ENCODE data around the gene SLC52A3. TPM values are rescaled to one million over a fixed set of nuclear protein-coding genes. Genes with fewer than 3 reads are reported as not detected.

SLC52A3 gene
- total and polyA plus RNA-seq, 2 of the 13 experiments (the other 11 are each of a cell fraction or from before 2014, with no cell fraction given), result 0.03 TPM; not detected in 1

DNA sequence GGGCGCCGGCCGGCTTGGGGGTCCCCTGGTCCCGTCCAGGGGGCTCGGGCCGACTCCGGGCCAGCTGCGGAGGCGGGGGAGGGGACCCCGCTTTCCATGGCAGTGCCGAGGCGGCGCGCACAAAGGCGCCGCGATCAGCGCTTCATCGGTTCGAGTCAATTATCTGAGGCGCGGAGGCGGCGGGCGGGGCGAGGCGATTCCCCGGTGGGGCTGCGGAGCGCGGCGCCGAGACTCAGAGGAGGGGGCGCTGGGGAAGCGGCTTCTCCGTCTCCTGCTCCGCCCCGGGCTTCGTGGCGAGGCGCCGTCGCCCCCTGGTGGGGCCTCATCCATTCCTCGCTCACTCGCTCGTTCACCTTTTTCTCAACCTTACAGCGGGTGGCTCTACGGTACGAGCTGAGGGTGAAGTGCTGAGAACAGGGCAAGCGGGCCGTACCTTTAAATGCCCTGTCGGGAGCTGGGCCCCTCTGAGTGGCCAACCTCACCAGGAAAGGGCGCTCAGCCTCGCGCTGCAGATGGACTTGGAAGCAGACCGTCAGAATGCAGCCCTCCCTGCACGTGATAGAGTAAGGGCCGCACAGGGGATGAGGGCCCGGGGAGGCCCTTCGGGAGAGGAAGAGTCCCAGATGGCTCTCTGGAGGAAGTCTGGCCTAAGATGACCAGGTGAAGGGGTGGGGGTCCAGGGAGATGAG is 39.9 kb downstream of the SLC52A3 start (continued):
- no peak; the same call in 1 of the 2 replicates for TF ChIP-seq ZNF629 (CRISPR knock-in tag; conservative IDR thresholded peaks at IDR 0.05)
- TF ChIP-seq GRHL1 (CRISPR knock-in tag; conservative IDR thresholded peaks at IDR 0.05), result no peak
- TF ChIP-seq ZNF530 (CRISPR knock-in tag; IDR thresholded peaks at IDR 0.05; ENCODE audit: low read depth), result no peak
- 0 out of 2 replicates have a peak, but pooled peaks have one; percentile 61 for TF ChIP-seq ESRRA (CRISPR knock-in tag; IDR thresholded peaks at IDR 0.05; ENCODE audit: low read depth)
- 0 out of 2 replicates have a peak, but pooled peaks have one; percentile 39 for TF ChIP-seq SNAPC2 (CRISPR knock-in tag; IDR thresholded peaks at IDR 0.05)
- no peak for TF ChIP-seq CEBPB (IDR thresholded peaks at IDR 0.05; ENCODE audit: borderline replicate concordance, low read depth, low read length)
- TF ChIP-seq ZC3H4 (CRISPR knock-in tag; IDR thresholded peaks at IDR 0.05; ENCODE audit: borderline replicate concordance), result no peak
- TF ChIP-seq REL (CRISPR knock-in tag; conservative IDR thresholded peaks at IDR 0.05), result no peak; the same call in 1 of the 2 replicates
- TF ChIP-seq ZNF570 (CRISPR knock-in tag; IDR thresholded peaks at IDR 0.05; ENCODE audit: borderline replicate concordance), result no peak
- no peak for TF ChIP-seq ATF4 (CRISPR knock-in tag; IDR thresholded peaks at IDR 0.05)
- TF ChIP-seq SP5 (CRISPR knock-in tag; IDR thresholded peaks at IDR 0.05; ENCODE audit: borderline replicate concordance, low read depth), result peak; percentile 78
- TF ChIP-seq NCOA5 (CRISPR knock-in tag; IDR thresholded peaks at IDR 0.05), result no peak
- TF ChIP-seq, protein P1, sequence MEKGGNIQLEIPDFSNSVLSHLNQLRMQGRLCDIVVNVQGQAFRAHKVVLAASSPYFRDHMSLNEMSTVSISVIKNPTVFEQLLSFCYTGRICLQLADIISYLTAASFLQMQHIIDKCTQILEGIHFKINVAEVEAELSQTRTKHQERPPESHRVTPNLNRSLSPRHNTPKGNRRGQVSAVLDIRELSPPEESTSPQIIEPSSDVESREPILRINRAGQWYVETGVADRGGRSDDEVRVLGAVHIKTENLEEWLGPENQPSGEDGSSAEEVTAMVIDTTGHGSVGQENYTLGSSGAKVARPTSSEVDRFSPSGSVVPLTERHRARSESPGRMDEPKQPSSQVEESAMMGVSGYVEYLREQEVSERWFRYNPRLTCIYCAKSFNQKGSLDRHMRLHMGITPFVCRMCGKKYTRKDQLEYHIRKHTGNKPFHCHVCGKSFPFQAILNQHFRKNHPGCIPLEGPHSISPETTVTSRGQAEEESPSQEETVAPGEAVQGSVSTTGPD (CRISPR knock-in tag; IDR thresholded peaks at IDR 0.05), result no peak
- no peak for TF ChIP-seq IKZF5 (CRISPR knock-in tag; IDR thresholded peaks at IDR 0.05)
- no peak for TF ChIP-seq ZNF879 (CRISPR knock-in tag; IDR thresholded peaks at IDR 0.05)
- TF ChIP-seq ZBTB7B (CRISPR knock-in tag; IDR thresholded peaks at IDR 0.05), result peak; percentile 74
- TF ChIP-seq ZNF441 (CRISPR knock-in tag; IDR thresholded peaks at IDR 0.05; ENCODE audit: borderline replicate concordance), result no peak
- TF ChIP-seq, protein P2, sequence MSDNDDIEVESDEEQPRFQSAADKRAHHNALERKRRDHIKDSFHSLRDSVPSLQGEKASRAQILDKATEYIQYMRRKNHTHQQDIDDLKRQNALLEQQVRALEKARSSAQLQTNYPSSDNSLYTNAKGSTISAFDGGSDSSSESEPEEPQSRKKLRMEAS (IDR thresholded peaks at IDR 0.05), result peak; percentile 51; the same call in 1 of the 2 replicates
- TF ChIP-seq ZNF75D (CRISPR knock-in tag; IDR thresholded peaks at IDR 0.05; ENCODE audit: borderline replicate concordance), result no peak
- TF ChIP-seq SRY (CRISPR knock-in tag; IDR thresholded peaks at IDR 0.05), result no peak
- no peak for TF ChIP-seq FUBP1 (CRISPR knock-in tag; IDR thresholded peaks at IDR 0.05; ENCODE audit: borderline replicate concordance)
- no peak for TF ChIP-seq THAP11 (CRISPR knock-in tag; IDR thresholded peaks at IDR 0.05)
- peak; percentile 29 for TF ChIP-seq ASH2L (IDR thresholded peaks at IDR 0.05; ENCODE audit: insufficient read length, low read depth, low read length)
